Measurements from ENCODE around the gene MAP3K7CL.

The MAP3K7CL gene

GRCh38 chr21:29130270-29130969 is at the start of gene MAP3K7CL:
Gene MAP3K7CL (plus strand): TSS chr21:29130644. CDS start chr21:29133345, 2,701 bp downstream.
- DNase-seq, result no peak

DNA sequence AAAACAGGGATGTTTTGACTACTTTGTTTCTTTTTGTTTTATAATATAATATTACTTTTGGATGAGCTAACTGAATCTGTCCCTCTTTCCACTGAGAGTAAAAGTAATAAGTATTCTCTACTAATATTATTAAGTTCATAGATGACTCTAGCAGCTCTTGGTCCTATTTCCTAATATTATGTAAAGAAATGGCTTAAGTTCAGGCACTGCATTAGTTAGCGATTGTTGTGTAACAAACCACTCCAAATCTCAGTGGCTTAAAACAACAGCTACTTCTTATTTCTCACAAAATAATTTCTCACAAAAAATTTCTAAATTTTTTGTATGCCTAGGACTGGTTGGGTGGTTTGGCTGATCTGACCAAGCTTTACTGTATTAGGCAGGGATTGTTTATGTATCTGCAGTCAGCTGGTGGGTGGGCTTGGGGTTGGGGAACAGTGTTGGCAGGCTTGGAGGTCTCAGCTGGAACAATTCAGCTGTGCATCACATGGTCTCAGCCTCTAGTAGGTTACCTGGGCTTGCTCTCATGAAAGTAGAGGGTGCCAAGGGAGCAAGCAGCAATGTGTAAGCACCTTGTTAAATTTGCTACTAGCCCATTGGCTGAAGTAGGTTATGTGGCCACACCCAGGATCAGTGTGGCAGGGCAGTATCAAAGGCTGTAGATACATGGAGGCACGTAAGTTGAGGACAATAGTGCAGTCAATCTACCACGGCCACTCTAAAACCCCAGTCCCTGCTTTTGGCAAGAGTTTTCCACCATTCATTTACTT is 48.2 kb upstream of the MAP3K7CL start:
- no peak for DNase-seq

DNA sequence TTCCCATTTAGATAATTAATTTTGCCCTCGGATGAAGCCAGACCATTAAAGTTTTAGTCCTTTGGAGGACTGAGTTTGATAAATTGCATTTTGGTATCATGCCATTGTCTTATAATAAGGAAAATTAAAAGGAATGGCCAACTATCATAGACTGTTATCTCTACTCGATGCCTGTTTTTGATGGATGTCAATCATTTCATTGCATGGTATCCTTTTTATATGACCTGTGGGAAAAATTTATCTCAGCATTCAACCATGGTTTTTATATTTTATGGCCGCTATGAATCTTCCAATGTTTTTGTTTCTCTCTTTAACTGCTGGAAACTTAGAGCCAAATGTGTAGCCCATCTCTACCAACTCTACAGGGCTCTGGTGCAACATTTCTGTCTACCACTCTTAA is 47.1 kb upstream of the MAP3K7CL start:
- no peak for DNase-seq

DNA sequence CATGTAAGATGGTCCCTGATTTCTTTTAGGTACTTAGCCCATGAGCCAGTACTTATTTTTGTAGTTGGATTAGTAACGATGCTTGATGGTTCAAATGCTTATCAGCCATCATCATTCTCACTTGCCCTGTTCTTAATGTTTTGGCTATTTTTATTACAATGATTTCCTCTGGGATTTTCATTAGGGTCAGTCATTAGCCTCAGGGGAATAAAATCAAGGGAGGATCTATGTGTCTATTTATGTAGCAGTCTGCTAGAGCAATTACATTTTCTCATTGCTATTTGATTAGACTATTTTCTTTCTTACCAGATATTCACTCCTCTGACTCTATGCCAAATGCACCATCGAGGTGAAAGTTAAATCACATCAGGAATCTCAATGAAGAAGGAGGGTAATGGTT is 46.1 kb upstream of the MAP3K7CL start:
- no peak for DNase-seq

- DNase-seq, result no peak
Measured at GRCh38 chr21:29085106-29085752, 45.2 kb upstream of the MAP3K7CL start.

DNA sequence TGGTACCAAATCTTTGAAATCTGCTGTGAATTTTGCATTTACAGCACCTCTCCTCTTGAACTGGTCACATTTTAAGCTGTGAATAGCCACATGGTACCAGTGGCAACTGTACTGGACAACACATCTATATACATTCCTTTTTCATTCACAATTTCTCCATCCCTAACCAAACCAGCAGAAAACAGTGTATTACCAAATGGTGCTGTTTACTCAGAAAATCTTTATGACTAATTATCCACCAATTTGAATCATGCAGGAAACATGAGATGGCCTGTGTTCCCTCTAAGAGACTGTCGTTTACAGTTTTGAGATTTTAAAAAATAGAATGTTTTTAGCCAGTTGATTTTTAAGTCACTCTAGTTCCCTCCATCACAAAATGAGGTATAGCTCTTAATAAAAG is 39.4 kb upstream of the MAP3K7CL start:
- DNase-seq, result no peak

DNA sequence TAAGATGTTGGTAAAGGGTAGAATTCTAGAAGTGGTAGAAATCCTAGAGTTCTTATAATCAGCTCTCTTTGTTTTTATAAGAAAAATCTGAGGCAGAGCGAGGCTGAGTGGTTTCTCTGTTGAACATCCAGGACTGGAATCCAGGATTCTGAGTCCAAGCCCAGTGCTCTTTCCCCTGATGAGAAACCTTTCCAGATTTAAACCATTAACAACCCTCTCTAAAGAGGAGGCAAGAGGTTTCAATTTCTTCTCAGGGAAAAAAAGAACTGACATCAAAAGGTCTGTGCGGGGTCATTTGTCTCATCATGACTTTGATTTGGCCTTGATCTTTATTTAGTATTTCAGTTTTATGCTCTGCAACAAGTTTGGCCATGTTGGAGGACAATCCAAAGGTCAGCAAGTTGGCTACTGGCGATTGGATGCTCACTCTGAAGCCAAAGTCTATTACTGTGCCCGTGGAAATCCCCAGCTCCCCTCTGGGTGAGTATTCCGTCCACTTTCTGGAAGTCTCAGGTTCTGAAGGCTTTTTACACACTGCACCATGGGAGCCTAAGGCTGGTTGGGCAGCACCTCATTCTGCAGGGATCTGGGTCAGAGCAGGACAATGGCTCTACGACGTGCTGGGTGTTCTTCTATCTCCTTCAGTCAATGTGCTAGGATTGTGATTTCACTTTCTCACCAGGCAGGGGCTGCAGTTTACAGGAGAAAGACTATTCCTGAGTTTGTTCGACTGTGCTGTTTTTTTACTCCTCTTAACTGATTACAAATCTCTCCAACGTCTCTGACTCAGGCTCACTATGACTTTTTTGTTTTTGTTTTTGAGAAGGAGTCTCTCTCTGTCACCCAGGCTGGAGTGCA is 38.1 kb upstream of the MAP3K7CL start:
- no peak for DNase-seq

- DNase-seq, result no peak
Measured at GRCh38 chr21:29096218-29097015, 34.0 kb upstream of the MAP3K7CL start.

- DNase-seq, result no peak
Measured at GRCh38 chr21:29098156-29098555, 32.3 kb upstream of the MAP3K7CL start.

GRCh38 chr21:29102791-29103257 is 27.6 kb upstream of the MAP3K7CL start:
- no peak for DNase-seq

- DNase-seq, result no peak
Measured at GRCh38 chr21:29104239-29104708, 26.2 kb upstream of the MAP3K7CL start.

DNA sequence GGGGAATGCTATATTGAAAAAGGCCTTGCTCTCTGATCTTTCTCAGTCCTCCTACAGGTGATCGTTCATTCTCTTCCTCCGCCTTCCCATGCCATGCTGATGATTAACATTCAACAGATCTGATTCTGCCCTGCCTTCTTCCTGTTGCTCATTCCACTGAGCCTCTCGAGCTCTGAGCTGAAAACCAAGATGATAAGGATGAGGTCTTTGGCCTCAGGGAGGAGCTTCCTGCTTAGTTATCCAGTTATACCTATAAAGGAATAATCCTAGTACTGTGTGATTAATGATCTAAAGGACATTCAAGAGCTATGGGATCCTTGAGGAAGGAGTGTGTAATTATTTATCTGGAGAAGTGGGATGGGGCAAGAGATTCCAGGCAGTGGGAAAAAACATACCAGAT is 25.2 kb upstream of the MAP3K7CL start:
- no peak for DNase-seq

GRCh38 chr21:29114765-29115500 is 15.5 kb upstream of the MAP3K7CL start:
- DNase-seq, result no peak

GRCh38 chr21:29115899-29116298 is 14.5 kb upstream of the MAP3K7CL start:
- DNase-seq, result no peak

- DNase-seq, result no peak
Measured at GRCh38 chr21:29117372-29117955, 13.0 kb upstream of the MAP3K7CL start.

GRCh38 chr21:29121759-29122158 is 8.7 kb upstream of the MAP3K7CL start:
- DNase-seq, result no peak

GRCh38 chr21:29124645-29125044 is 5.8 kb upstream of the MAP3K7CL start:
- no peak for DNase-seq

DNA sequence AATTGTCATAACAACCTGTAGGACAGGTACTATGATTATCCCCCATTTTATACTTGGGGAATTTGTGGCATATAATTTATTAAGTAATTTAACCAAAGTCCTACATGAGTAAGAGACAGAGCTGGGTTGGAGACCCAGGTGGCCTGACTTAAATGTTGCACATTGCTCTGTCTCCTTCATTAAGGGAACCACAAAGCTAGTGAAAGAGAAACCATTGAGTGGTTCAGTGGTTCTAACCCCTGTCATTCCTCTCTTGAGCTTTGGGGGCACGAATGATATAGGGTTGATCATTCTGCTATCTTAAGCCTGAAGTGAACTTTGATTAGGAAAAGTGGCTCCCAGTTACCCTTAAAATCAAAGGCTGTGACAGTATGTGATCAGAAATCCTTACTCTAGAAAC is 5.3 kb upstream of the MAP3K7CL start:
- no peak for DNase-seq

DNA sequence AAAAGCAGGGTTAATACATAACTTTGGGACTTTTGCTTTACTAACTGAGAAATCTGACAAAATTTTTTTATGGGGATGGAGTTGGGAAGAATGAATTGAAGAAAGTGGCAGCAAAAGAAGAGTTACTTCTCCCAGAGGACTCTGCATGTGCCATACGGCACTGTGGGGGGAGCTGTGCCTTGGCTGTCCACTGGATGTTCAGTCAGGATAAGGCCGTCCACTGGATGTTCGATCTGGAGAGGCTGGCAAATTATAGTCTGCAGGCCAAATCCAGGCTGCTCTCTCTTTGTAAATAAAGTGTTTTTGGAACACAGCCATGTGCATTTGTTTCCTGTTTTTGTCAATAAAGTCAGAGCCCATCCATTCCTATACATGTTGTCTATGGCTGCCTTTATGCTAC is 4.5 kb upstream of the MAP3K7CL start:
- DNase-seq, result no peak

- DNase-seq, result no peak
Measured at GRCh38 chr21:29133241-29133640, 2.8 kb downstream of the MAP3K7CL start.

GRCh38 chr21:29133796-29134195 is 3.4 kb downstream of the MAP3K7CL start:
- DNase-seq, result no peak
